BLaER1 (cell line): ENCODE data around the gene MYBPC2.
A peak's percentile ranks its signal among the peaks of the same experiment; 100 is the strongest.
"Not testable (repeated sequence)": the region's sequence is repeated elsewhere in the genome, so short reads cannot be mapped to it uniquely, and the experiment has no call there.

ENCODE experiments used
- H3K27ac ChIP-seq: shearing (Covaris generic); formaldehyde crosslinking; 2 replicates; pipeline ENCODE4 v1.8.1; 2022
- H3K27me3 ChIP-seq: shearing (Covaris generic); formaldehyde crosslinking; 2 replicates; pipeline ENCODE4 v1.8.1; 2022
- H3K36me3 ChIP-seq: shearing (Covaris generic); formaldehyde crosslinking; 2 replicates; pipeline ENCODE4 v1.8.1; 2022
- H3K4me1 ChIP-seq: shearing (Covaris generic); formaldehyde crosslinking; 2 replicates; pipeline ENCODE4 v1.8.1; 2022
- H3K4me2 ChIP-seq: shearing (Covaris generic); formaldehyde crosslinking; 2 replicates; pipeline ENCODE4 v1.8.1; 2022
- H3K4me3 ChIP-seq: shearing (Covaris generic); formaldehyde crosslinking; 2 replicates; pipeline ENCODE4 v1.8.1; 2022
- H3K9ac ChIP-seq: shearing (Covaris generic); formaldehyde crosslinking; 2 replicates; pipeline ENCODE4 v1.8.1; 2022
- H3K9me3 ChIP-seq: shearing (Covaris generic); formaldehyde crosslinking; 2 replicates; pipeline ENCODE4 v1.8.1; 2022
- H4K20me1 ChIP-seq: shearing (Covaris generic); formaldehyde crosslinking; 2 replicates; pipeline ENCODE4 v1.8.1; 2022
- Cebpa-rat ChIP-seq: shearing (Covaris generic); IDR thresholded peaks from 2 replicates; pipeline ENCODE4 v1.8.1; 2022

The MYBPC2 gene

DNA sequence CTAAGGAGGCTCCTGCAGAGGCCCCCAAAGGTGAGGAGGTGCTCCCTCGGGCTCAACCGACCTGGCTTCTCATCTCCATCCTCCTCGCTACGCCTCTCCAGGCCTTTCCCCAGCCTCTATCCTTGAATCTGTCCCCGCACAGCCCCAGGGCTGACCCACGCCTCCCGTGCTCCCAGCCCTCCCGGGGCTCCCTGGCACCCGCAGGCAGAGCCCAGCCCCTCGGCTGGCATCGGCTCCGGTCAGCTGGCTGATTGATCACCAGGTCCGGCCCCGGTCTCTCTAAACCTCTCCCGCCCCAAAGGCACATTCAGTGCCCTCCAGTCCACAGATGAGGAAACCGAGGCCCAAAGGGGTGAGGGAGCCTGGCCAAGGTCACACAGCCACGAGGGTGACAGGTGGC, 2.5 kb downstream of the MYBPC2 start:
- no peaks in the 10 kb centered on the region for H3K9me3 ChIP-seq
- no peak overlapping the region for H3K4me3 ChIP-seq
- no peaks in the 10 kb centered on the region for H3K36me3 ChIP-seq
- peak overlapping the region; percentile 90 for H3K4me2 ChIP-seq
- peaks cover 66% of the 10 kb centered on the region for H3K4me1 ChIP-seq
- peaks cover 9% of the 10 kb centered on the region; the same call in 1 of the 2 replicates for H4K20me1 ChIP-seq
- peak overlapping the region; percentile 73 for H3K27ac ChIP-seq
- no peak for TF ChIP-seq Cebpa-rat
- H3K9ac ChIP-seq: peak overlapping the region; percentile 50; the same call in 1 of the 2 replicates
- no peaks in the 10 kb centered on the region for H3K27me3 ChIP-seq

DNA sequence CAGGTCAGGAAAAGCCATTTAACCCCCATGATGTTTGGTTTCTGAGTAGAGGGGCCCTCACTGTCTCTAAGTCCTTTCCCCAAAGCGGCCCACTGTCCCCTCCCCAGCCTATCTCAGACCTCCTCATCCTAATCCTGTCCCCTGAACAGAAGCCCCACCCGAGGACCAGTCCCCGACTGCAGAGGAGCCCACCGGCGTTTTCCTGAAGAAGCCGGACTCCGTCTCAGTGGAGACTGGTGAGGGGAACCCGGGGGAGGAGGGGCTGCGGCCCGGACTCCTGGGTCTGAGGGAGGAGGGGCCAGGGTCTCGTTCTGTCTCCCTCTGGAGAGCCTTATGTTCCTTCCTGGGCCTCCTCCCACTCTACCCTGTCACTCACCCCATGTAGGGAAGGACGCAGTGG, 2.9 kb downstream of the MYBPC2 start:
- H3K27ac ChIP-seq: peak overlapping the region; percentile 73
- no peaks in the 10 kb centered on the region for H3K36me3 ChIP-seq
- no peak for TF ChIP-seq Cebpa-rat
- H3K9me3 ChIP-seq: no peaks in the 10 kb centered on the region
- no peaks in the 10 kb centered on the region for H3K27me3 ChIP-seq
- H3K9ac ChIP-seq: peak overlapping the region; percentile 50; the same call in 1 of the 2 replicates
- H4K20me1 ChIP-seq: peaks cover 9% of the 10 kb centered on the region; the same call in 1 of the 2 replicates
- H3K4me2 ChIP-seq: peak overlapping the region; percentile 90
- peaks cover 62% of the 10 kb centered on the region for H3K4me1 ChIP-seq
- no peak overlapping the region for H3K4me3 ChIP-seq

DNA sequence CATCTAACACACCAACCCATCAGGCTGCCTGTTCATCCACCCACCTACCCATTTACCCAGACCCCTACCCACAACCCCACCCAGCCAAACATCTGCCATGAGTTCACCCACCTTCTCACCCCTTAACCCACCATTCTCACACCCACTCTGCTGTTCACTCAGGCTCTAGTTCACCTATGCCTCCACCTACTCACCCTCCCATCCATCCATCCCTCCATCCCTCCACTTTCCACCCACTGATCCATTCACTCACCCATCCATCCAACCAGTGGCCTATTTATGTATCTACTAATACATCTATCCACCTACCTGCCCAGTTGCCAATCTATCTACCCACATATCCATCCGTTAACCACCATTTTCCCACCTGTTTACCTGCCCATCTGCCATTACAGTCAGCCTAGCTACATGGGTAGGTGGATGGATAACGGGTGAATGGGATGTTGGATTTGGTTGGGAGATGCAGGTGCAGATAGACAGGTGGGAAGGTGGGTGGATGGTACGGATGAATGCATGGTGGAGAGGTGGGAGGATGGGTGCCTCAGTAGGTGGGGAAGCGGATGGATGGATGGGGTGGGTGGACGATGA, 5.3 kb downstream of the MYBPC2 start:
- Histone ChIP-seq H3K36me3 (no peaks in the 10 kb centered on the region), H3K4me2 (no peak overlapping the region), H3K9me3 (no peaks in the 10 kb centered on the region), H3K4me1 (peaks cover 45% of the 10 kb centered on the region), H4K20me1 (peaks cover 9% of the 10 kb centered on the region; the same call in 1 of the 2 replicates), H3K4me3 (no peak overlapping the region), H3K27me3 (no peaks in the 10 kb centered on the region), H3K27ac (no peak overlapping the region), H3K9ac (no peak overlapping the region)
- no peak for TF ChIP-seq Cebpa-rat

DNA sequence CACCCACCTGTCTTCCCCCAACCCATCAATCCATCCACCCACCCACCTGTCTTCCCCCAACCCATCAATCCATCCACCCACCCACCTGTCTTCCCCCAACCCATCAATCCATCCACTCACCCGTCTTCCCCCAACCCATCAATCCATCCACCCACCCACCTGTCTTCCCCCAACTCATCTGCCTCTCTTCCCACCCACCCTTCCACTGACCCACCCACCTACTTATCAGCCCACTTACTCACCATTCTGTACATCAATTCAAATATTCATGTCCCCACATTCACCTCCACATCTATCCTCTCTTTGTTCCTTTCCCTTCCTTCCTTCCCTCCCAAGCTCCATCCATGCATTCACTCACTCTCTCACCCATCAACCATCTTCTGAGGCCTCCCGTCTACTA, 6.4 kb downstream of the MYBPC2 start:
- not testable (repeated sequence) for H3K9me3 ChIP-seq, H3K27ac ChIP-seq, H3K9ac ChIP-seq, H4K20me1 ChIP-seq, H3K4me3 ChIP-seq, H3K36me3 ChIP-seq, H3K27me3 ChIP-seq, H3K4me2 ChIP-seq
- H3K4me1 ChIP-seq: peaks cover 33% of the 10 kb centered on the region

DNA sequence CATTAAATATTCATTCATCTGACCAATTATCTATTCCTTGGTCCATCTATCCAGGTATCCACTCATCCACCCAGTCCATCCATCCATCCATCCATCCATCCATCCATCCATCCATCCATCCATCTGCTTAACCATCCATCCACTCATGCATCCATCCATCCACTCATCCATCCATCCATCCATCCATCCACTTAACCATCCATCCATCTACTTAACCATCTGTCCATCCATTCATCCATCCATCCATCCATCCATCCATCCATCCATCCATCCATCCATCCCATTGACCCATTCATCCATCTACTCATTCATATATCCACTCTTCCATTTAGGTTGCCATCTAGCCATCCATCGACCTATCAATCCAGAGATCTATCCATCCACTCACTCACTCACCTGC, 11.4 kb downstream of the MYBPC2 start:
- Histone ChIP-seq H3K36me3 (no peaks in the 10 kb centered on the region), H3K4me2 (no peak overlapping the region), H3K4me3 (no peak overlapping the region), H3K27me3 (no peaks in the 10 kb centered on the region), H3K9me3 (0 out of 2 replicates have a peak, but pooled peaks cover 4% of the 10 kb centered on the region), H4K20me1 (no peaks in the 10 kb centered on the region), H3K27ac (no peak overlapping the region), H3K9ac (no peak overlapping the region), H3K4me1 (peaks cover 4% of the 10 kb centered on the region; the same call in 1 of the 2 replicates)
- TF ChIP-seq Cebpa-rat: no peak

DNA sequence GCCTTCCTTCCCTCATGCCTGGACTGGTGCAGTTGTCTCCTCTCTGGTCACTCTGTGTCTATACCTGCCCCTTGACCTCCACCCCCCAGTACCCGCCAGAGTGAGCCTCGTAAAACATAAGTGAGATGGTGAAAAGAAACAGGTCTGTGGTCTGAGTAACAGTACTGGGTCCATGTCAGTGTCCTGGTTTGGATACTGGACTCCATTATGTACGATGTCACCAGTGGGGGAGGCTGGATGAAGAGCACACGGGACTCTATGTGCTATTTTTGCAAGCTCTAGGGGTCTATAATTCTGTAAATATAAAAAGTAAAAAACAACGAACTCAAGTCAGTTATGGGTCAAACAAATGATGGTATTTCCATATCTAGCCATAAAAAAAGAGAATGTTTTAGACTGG, 14.4 kb downstream of the MYBPC2 start:
- Histone ChIP-seq H3K4me2 (no peak overlapping the region), H3K4me1 (peaks cover 6% of the 10 kb centered on the region), H3K9ac (no peak overlapping the region), H3K9me3 (0 out of 2 replicates have a peak, but pooled peaks cover 4% of the 10 kb centered on the region), H3K27ac (no peak overlapping the region), H3K36me3 (no peaks in the 10 kb centered on the region), H4K20me1 (no peaks in the 10 kb centered on the region), H3K4me3 (no peak overlapping the region), H3K27me3 (no peaks in the 10 kb centered on the region)
- TF ChIP-seq Cebpa-rat: no peak

DNA sequence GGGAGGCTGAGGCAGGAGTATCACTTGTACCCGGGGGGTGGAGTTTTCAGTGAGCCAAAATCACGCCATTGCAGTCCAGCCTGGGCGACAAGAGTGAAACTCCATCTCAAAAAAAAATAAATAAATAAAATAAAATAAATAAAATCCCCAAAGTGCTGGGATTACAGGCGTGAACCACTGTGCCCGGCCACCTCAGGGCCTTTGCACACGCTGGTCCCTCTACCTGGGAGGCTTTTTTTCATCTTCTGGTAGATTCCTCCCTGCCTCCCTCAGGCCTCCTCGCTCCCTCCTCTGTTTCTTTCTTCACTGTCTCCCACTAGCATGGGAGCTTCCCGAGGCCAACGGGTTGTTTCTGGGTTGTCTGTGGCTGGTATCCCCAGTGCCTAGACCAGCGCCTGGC, 15.1 kb downstream of the MYBPC2 start:
- Histone ChIP-seq H4K20me1 (no peaks in the 10 kb centered on the region), H3K4me1 (peaks cover 6% of the 10 kb centered on the region), H3K36me3 (no peaks in the 10 kb centered on the region), H3K9ac (no peak overlapping the region), H3K27me3 (no peaks in the 10 kb centered on the region), H3K9me3 (0 out of 2 replicates have a peak, but pooled peaks cover 4% of the 10 kb centered on the region), H3K27ac (no peak overlapping the region), H3K4me3 (no peak overlapping the region), H3K4me2 (no peak overlapping the region)
- TF ChIP-seq Cebpa-rat: no peak

DNA sequence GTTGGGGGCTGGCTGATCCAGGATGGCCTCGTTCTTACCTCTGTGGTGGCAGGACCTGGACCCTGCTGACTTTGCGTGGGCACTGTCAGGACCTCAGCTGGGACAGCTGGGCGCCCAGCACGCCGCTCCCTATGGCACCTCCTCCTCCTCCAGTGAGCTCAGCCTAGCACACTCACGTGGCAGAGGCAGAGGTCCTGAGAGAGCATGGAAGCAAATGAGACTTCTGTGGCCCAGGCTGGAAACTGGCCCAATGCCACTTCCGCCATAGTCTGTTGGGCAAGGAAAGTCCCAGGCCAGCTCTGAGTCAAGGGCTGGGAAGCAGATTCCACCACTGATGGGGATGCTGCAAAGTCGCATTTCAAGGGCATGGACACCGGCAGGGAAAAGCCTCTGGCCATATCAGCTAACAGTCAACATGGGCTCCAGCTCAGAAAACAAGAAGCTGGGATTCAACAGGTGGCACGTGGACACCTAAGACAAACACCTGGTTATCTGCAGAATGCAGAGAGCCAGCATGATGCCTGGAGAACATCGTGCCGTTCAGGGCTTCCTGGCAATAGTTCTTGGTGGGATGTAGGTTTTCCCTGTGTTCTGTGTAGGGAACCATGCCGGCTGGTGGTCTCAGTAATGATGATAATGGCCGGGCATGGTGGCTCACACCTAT, 16.7 kb downstream of the MYBPC2 start:
- no peaks in the 10 kb centered on the region for H4K20me1 ChIP-seq
- no peaks in the 10 kb centered on the region for H3K27me3 ChIP-seq
- no peaks in the 10 kb centered on the region for H3K36me3 ChIP-seq
- no peak for TF ChIP-seq Cebpa-rat
- H3K4me3 ChIP-seq: no peak overlapping the region
- H3K27ac ChIP-seq: no peak overlapping the region
- H3K4me1 ChIP-seq: peaks cover 6% of the 10 kb centered on the region
- H3K9ac ChIP-seq: no peak overlapping the region
- H3K4me2 ChIP-seq: no peak overlapping the region
- 0 out of 2 replicates have a peak, but pooled peaks cover 4% of the 10 kb centered on the region for H3K9me3 ChIP-seq

DNA sequence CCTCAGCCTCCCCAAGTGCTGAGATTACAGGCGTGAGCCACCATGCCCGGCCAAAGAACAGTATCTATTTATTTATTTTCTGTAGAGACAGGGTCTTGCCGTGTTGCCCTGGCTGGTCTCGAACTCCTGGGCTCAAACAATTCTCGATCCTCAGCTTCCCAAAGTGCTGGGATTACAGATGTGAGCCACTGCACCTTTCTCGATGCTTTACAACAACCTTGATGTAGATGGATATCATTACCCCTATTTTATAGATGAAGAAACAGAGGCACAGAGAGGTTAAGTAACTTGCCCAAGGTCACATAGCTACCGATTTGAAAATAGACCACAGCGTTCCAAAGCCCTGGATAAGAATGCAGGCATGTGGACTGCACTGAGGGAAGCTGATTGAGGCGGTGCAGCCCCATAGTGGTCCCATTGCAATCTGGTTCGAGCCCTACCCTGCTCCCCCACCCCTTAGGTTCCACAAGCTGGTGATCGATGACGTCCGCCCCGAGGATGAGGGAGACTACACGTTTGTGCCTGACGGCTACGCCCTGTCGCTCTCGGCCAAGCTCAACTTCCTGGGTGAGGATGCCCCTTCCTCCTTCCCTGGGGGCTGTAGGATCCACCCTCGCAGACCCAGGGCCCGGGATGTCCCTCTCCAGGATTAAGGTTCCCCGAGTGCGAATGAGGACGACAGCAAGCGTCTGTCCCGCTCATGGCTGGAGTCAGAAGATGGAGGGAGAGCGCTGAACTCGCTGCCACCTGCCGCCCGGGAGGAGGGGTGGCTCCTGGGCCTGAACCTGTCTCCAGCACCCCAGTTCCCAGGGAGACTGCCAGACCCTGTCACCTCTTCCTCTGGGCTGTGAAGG, 17.9 kb downstream of the MYBPC2 start:
- H3K27ac ChIP-seq: no peak overlapping the region
- no peak overlapping the region for H3K9ac ChIP-seq
- peak overlapping the region; percentile 12; the same call in 1 of the 2 replicates for H3K4me2 ChIP-seq
- no peak overlapping the region for H3K4me3 ChIP-seq
- H3K4me1 ChIP-seq: peaks cover 6% of the 10 kb centered on the region
- no peaks in the 10 kb centered on the region for H4K20me1 ChIP-seq
- no peak for TF ChIP-seq Cebpa-rat
- H3K36me3 ChIP-seq: no peaks in the 10 kb centered on the region
- H3K27me3 ChIP-seq: no peaks in the 10 kb centered on the region
- 0 out of 2 replicates have a peak, but pooled peaks cover 4% of the 10 kb centered on the region for H3K9me3 ChIP-seq

DNA sequence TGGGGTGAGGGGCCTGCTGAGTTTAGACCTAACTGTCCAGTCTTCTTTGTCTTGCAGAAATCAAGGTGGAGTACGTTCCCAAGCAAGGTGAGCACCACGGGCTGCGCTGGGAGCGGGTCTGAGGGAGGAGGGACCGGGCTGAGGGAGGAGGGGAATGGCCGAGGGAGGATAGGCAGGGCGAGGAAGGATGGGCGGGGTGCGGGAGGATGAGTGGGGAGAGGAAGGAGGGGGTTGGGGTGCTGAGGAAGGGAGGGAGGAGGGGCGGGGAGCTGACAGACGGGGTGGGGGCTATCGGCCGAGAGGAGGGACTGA, 18.5 kb downstream of the MYBPC2 start:
- peaks cover 6% of the 10 kb centered on the region for H3K4me1 ChIP-seq
- no peaks in the 10 kb centered on the region for H3K27me3 ChIP-seq
- H3K9ac ChIP-seq: no peak overlapping the region
- no peaks in the 10 kb centered on the region for H3K36me3 ChIP-seq
- no peak overlapping the region for H3K27ac ChIP-seq
- H3K4me3 ChIP-seq: no peak overlapping the region
- no peaks in the 10 kb centered on the region for H4K20me1 ChIP-seq
- H3K9me3 ChIP-seq: 0 out of 2 replicates have a peak, but pooled peaks cover 4% of the 10 kb centered on the region
- no peak for TF ChIP-seq Cebpa-rat
- peak overlapping the region; percentile 12; the same call in 1 of the 2 replicates for H3K4me2 ChIP-seq
